Endothelial cell of umbilical vein (primary cell): ENCODE data around the gene FRK. TPM values are rescaled to one million over a fixed set of nuclear protein-coding genes. Genes with fewer than 3 reads are reported as not detected.

Experiments used
- BruUV-seq: library from RNA; stranded (reverse); fragments of 400-500 nt; replicated peaks from 2 replicates; lab custom pipeline; 2021; lab: Mats Ljungman, UMichigan
- CTCF ChIA-PET: fragments of 300-600, 350-600 bp; sonication (Branson Sonifier 250); formaldehyde crosslinking; loops from one replicate; lab custom pipeline; 2021; ENCODE audit warnings: antibody characterized with exemption, inconsistent platforms; lab: Charles Lee
- POLR2A ChIA-PET: fragments of 300-600, 350-600 bp; sonication (Branson Sonifier 250); formaldehyde crosslinking; loops from one replicate; lab custom pipeline; 2021; ENCODE audit warnings: antibody characterized with exemption, inconsistent platforms; lab: Charles Lee
- DNase-seq: peaks from one replicate; pipeline ENCODE4 v3.0.0-alpha.2; 2011; ENCODE audit warnings: low read depth, low spot score
- FAIRE-seq: peaks from 2 replicates; lab custom pipeline; 2011; peaks lifted over from hg19 to GRCh38; lab: Jason Lieb, UNC
- H2AFZ ChIP-seq: 2 replicates; pipeline ENCODE4 v1.6.0; 2012; ENCODE audit warnings: low read depth, low read length, control low read depth, inconsistent platforms
- H3K27ac ChIP-seq: 2 replicates; pipeline ENCODE4 v1.5.1; 2011; ENCODE audit warnings: low read depth, mild to moderate bottlenecking, control low read depth, low read length, moderate library complexity; ENCODE audit not compliant: insufficient read depth
- H3K27me3 ChIP-seq, 2 experiments: 2 replicates each; pipeline versions ENCODE4 v1.6.0 to v1.6.1; 2011; ENCODE audit warnings: low read length in 2 of 2, mixed read lengths in 1 of 2; ENCODE audit not compliant: control insufficient read depth in 2 of 2, insufficient read depth in 2 of 2
- H3K36me3 ChIP-seq, 2 experiments: 2 replicates in 1 of 2; 3 replicates in 1 of 2; pipeline ENCODE4 v1.5.1; 2011; ENCODE audit warnings: low read length in 2 of 2, mild to moderate bottlenecking in 1 of 2, moderate library complexity in 1 of 2; ENCODE audit not compliant: control insufficient read depth in 2 of 2, insufficient read depth in 2 of 2; ENCODE audit errors: extremely low read depth in 1 of 2
- H3K4me1 ChIP-seq: 3 replicates; pipeline ENCODE4 v1.5.1; 2011; ENCODE audit warnings: mild to moderate bottlenecking, low read length; ENCODE audit not compliant: control insufficient read depth, insufficient read depth; ENCODE audit errors: extremely low read depth
- H3K4me2 ChIP-seq: 2 replicates; pipeline ENCODE4 v1.6.1; 2011; ENCODE audit warnings: low read length, control low read depth, mixed read lengths; ENCODE audit not compliant: insufficient read depth
- H3K4me3 ChIP-seq, 3 experiments: fragments of 200-600 bp in 1 of 3; sonication (generic), shearing (Covaris generic) in 1 of 3; replicated peaks in 1 of 3; 2 replicates each; pipeline ENCODE4 v1.5.1; 2011 to 2016; ENCODE audit warnings: control low read depth in 3 of 3, low read length in 3 of 3, mild to moderate bottlenecking in 2 of 3, inconsistent platforms in 1 of 3, low read depth in 1 of 3, moderate library complexity in 1 of 3; ENCODE audit not compliant: insufficient read depth in 1 of 3
- H3K79me2 ChIP-seq: 2 replicates; pipeline ENCODE4 v1.6.0; 2012; ENCODE audit warnings: low read length, inconsistent platforms; ENCODE audit not compliant: control insufficient read depth, insufficient read depth
- H3K9ac ChIP-seq: replicated peaks from 2 replicates; pipeline ENCODE3; 2011; ENCODE audit warnings: low read length, control low read depth; ENCODE audit not compliant: insufficient read depth; ENCODE audit errors: extremely low read depth
- H3K9me1 ChIP-seq: replicated peaks from 3 replicates; pipeline ENCODE4 v1.6.0; 2011; ENCODE audit warnings: mild to moderate bottlenecking, low read length; ENCODE audit not compliant: control insufficient read depth, insufficient read depth; ENCODE audit errors: extremely low read depth
- H3K9me3 ChIP-seq: replicated peaks from 2 replicates; pipeline ENCODE4 v1.5.1; 2012; ENCODE audit warnings: low read length, inconsistent platforms; ENCODE audit not compliant: control insufficient read depth, insufficient read depth
- H4K20me1 ChIP-seq: replicated peaks from 2 replicates; pipeline ENCODE3; 2011; ENCODE audit warnings: mild to moderate bottlenecking, low read length; ENCODE audit not compliant: control insufficient read depth, insufficient read depth; ENCODE audit errors: extremely low read depth
- FOS ChIP-seq: IDR thresholded peaks from 2 replicates; pipeline ENCODE4 v1.6.1; 2011; ENCODE audit warnings: mild to moderate bottlenecking, low read length, moderate library complexity, borderline replicate concordance; ENCODE audit not compliant: insufficient read depth
- JUN ChIP-seq: IDR thresholded peaks from 2 replicates; pipeline ENCODE4 v1.6.1; 2011; ENCODE audit warnings: borderline replicate concordance, low read depth; ENCODE audit not compliant: insufficient read length, insufficient read depth
- MYC ChIP-seq: IDR thresholded peaks from one replicate; pipeline ENCODE4 v1.6.1; 2011; ENCODE audit warnings: mild to moderate bottlenecking, low read depth, low read length
- POLR2A ChIP-seq: IDR thresholded peaks from 2 replicates; pipeline ENCODE4 v1.6.1; 2012; ENCODE audit warnings: low read depth, mild to moderate bottlenecking, control low read depth, low read length
- POLR2AphosphoS5 ChIP-seq: IDR thresholded peaks from 2 replicates; pipeline ENCODE4 v1.6.1; 2012; ENCODE audit warnings: low read depth, mild to moderate bottlenecking, control low read depth, low read length, moderate library complexity; ENCODE audit not compliant: insufficient read depth
- dilution Hi-C: fragments of 300-500 bp; cut with MboI; formaldehyde crosslinking; loops from one replicate; pipeline ENCODE4 v1.15.0; 2019; ENCODE audit warnings: low sequenced_read_pairs; ENCODE audit not compliant: extremely low pct_ligation_motif_present
- intact Hi-C: fragments of 100-400 bp; cut with micrococcal nuclease; formaldehyde crosslinking; loops from one replicate; pipeline ENCODE4 v1.10.0; 2022
- polyA plus RNA-seq, 4 experiments: library from polyadenylated mRNA; depleted of rRNA in 3 of 4; stranded (reverse) in 3 of 4; unstranded in 1 of 4; fragments of >200 nt; gene quantifications; 2 replicates each; pipeline versions ENCODE4 v1.2.1 to v1.2.3, GENCODE V29; 2011 to 2012; ENCODE audit warnings: missing spikeins in 1 of 4
- total RNA-seq: library from RNA; stranded (reverse); gene quantifications from 2 replicates; pipeline ENCODE4 v1.2.3, GENCODE V29; 2021
- TF ChIP-seq, protein P1 (sequence below): IDR thresholded peaks from 2 replicates; pipeline ENCODE4 v1.6.1; 2011; ENCODE audit not compliant: insufficient read depth, insufficient read length
- TF ChIP-seq, protein P2 (sequence below), 2 donors: IDR thresholded peaks; 1 replicate in 1 of 2; 2 replicates in 1 of 2; pipeline ENCODE4 v1.5.1; 2011; ENCODE audit warnings: low read length in 2 of 2, mild to moderate bottlenecking in 2 of 2, moderate library complexity in 2 of 2, control low read depth in 1 of 2, inconsistent platforms in 1 of 2, low read depth in 1 of 2; ENCODE audit not compliant: insufficient read depth in 1 of 2; ENCODE audit errors: extremely low read depth in 1 of 2

FRK gene
- total and polyA plus RNA-seq, 2 donors (not counting 3 experiments of a cell fraction or from before 2014, with no cell fraction given), result 0.01 TPM; not detected in 1

DNA sequence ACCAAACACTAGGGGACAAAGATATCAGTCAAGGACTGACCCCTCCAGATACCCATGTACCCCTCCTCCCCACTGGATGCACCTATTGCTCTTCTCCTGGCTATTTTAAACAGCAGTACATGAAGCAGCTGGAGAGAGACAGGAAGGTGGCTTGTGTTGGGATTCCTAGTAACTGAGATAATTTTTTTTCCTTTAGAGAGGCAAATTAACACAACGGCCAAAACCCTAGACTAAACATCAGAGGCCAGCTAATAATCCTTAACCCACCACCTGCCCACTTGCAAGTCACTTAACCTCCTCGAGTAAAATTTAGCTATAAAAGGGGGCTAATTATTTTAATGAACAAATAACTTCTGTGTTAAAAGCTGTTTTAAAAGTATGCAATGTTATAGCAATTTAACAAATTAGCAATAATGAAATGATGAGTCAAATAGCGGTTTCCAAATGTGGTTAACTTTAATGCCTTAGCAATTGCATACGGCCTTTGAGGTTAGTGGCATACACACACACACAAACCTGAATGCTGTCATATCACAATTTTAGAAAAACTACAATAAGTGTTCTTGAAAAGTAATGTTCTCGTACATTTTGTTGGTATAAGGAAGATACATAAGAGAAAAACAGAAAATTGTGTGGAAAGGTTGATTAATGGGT lies 151.7 kb downstream of the FRK start:
- intact Hi-C loops (no loop called here), dilution Hi-C loops (no loop called here)
- ChIA-PET POLR2A (no interaction called here), CTCF (interaction anchor here (2.0 kb wide), 1 partner anchor 13 kb away, joined by 7 read pairs; no protein-coding TSS in a partner anchor)
- H3K27me3 ChIP-seq, result no peaks in the 10 kb centered on the region
- no peaks in the 10 kb centered on the region for H3K79me2 ChIP-seq
- FAIRE-seq, result no peak
- H4K20me1 ChIP-seq, result no peaks in the 10 kb centered on the region
- H3K4me2 ChIP-seq, result no peak overlapping the region
- DNase-seq, result no peak
- H3K36me3 ChIP-seq, result no peaks in the 10 kb centered on the region
- TF ChIP-seq POLR2A (no peak), POLR2AphosphoS5 (no peak), JUN (no peak), FOS (no peak), MYC (no peak)
- TF ChIP-seq, protein P1, sequence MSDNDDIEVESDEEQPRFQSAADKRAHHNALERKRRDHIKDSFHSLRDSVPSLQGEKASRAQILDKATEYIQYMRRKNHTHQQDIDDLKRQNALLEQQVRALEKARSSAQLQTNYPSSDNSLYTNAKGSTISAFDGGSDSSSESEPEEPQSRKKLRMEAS, result no peak
- TF ChIP-seq, protein P2, sequence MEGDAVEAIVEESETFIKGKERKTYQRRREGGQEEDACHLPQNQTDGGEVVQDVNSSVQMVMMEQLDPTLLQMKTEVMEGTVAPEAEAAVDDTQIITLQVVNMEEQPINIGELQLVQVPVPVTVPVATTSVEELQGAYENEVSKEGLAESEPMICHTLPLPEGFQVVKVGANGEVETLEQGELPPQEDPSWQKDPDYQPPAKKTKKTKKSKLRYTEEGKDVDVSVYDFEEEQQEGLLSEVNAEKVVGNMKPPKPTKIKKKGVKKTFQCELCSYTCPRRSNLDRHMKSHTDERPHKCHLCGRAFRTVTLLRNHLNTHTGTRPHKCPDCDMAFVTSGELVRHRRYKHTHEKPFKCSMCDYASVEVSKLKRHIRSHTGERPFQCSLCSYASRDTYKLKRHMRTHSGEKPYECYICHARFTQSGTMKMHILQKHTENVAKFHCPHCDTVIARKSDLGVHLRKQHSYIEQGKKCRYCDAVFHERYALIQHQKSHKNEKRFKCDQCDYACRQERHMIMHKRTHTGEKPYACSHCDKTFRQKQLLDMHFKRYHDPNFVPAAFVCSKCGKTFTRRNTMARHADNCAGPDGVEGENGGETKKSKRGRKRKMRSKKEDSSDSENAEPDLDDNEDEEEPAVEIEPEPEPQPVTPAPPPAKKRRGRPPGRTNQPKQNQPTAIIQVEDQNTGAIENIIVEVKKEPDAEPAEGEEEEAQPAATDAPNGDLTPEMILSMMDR (IDR thresholded peaks at IDR 0.05; ENCODE audit: extremely low read depth in 1 of 2, insufficient read depth in 1 of 2, low read depth in 1 of 2, low read length in 2 of 2), result no peak
- no peaks in the 10 kb centered on the region for H3K4me1 ChIP-seq
- H2AFZ ChIP-seq, result no peak overlapping the region
- H3K4me3 ChIP-seq, result no peak overlapping the region
- BruUV-seq, result no TSS peak
- H3K27ac ChIP-seq, result no peak overlapping the region
- no peak overlapping the region for H3K9ac ChIP-seq
- H3K9me3 ChIP-seq, result no peaks in the 10 kb centered on the region
- no peaks in the 10 kb centered on the region for H3K9me1 ChIP-seq
